NCI-H1694 (cell line): ENCODE results near the gene TNS3.
"Not testable (repeated sequence)": the region's sequence is repeated elsewhere in the genome, so short reads cannot be mapped to it uniquely, and the experiment has no call there.

Experiments used
- DNase-seq: peaks from one replicate; lab custom pipeline; 2025; lab: John Stamatoyannopoulos, UW

The TNS3 gene

DNA sequence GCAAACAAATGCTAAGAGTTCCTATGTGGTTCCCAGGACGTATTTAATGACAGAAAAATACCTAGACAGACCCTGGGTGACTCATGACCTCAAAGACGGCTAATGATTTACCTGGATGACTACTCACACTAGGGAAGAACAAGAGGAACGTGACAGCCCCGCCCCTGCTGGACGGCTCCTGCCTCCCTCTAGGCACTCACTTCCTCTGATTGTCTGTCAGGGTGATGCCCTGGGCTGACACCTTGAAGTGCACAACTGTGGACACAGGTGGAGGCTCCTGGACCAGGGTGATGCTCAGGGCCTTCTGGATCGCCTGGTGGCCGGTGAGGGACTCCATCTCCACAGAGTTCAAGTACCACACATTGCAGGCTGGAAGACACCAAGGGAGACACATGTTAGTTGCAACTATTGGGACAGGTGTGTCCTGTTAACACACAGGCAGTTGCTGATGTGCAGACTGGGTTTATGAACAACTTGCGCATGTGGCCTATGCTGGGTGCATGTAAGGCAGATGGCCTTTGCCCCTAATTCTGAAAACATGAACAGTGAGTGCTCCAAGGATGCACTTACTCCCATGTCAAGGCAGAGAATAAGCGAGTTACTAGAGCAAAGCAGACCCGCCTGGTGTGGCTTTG is 298.3 kb downstream of the TNS3 start:
- DNase-seq, result no peak

GRCh38 chr7:47282790-47283496 is 299.0 kb downstream of the TNS3 start:
- DNase-seq, result no peak

- no peak for DNase-seq
Observed at GRCh38 chr7:47281966-47282643, 299.8 kb downstream of the TNS3 start.

DNA sequence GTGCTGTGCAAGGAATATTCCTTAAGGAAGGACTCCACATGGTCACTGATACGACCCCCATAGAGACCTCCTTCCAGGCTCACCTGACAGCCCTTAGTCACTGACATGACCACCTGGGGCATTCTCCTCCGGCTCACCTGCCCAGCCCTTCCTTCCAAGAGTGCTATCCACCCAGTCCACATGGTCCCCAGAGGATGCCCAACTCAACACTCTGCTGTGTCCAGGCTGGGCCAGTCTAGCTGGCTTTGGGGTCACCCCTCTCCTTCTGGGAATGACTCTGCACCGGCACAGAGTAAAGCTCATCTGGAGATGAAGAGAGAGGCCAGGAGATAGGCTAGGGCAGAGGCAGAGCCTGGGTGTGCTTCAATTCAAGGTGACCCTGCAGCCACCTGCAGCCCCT is 300.8 kb downstream of the TNS3 start:
- no peak for DNase-seq

DNA sequence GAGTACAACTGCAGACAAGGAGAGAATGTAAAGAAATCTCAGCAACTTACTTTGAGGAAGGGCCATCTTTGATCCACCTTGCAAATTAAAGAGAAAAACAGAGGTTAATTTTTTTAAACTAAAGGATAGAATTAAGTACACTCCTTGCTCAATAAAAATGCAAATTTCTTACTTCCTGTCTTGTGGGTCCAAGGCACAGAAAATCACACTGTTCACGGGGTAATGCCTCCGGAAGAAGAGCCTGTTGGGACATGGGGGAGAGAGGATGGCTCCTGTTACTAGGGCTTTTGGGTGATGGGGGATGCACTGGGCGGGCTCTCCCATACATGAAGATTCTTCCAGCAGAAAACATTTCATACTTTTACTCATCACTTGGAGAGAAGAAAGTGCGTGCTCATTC is 301.8 kb downstream of the TNS3 start:
- no peak for DNase-seq

DNA sequence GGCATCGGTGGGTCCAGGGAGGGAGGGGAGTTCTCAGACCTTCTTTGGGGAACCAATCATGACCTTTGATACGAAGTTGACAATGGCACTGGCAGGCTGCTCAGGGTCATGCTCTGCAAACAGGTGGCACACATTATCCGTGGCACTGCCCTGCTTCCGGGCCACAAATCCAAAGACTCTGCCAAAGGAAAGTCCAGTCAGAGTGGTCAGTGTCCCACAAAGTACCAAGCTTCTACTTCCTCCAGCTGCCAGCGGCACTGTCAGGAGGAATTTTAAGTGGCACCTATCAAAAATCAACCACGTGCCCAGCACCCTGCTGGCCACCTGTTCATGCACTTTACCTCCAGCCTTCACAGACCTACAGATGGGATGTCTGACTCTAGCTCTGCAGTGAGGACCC is 303.9 kb downstream of the TNS3 start:
- no peak for DNase-seq

GRCh38 chr7:47277321-47277781 is 304.6 kb downstream of the TNS3 start:
- no peak for DNase-seq

DNA sequence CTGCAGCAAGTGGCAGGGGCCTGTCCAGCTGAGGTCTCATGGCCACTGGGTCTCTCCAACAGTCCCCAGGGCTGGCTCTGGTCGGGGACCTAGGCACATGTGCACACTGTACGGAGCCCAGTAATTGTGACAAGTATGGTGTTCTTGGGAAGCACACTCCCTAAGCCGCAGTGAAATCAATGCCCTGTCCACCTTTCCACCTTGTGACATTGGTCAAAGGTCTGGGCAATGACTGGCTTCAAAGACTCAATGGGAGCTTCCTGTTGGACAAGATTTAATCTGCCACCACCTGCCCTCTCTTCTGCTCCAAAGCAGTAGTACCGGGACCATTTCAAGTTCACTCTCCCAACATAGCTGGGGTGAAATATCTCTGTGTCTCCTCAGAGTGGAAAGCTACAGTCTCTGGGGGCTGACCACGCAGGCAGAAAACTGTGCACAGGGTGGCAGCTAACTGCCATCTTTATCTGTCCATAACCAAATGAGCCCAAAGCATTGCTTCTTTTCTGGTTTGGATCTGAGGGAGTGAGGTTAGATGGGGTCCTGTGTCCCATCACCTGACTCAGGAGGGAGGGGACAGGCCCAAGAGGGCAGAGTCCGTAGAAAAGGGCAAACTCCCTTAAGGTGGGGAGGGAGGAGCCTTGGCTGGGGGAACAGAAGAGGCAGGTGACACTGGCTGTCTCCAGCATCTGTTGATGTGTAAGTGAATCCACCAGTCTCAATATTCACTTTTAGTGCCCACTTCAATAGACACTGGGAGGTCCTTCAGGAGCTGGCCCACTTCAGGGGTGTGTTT is 307.7 kb downstream of the TNS3 start:
- DNase-seq, result no peak

- no peak for DNase-seq
Observed at GRCh38 chr7:47273088-47273487, 308.8 kb downstream of the TNS3 start.

DNA sequence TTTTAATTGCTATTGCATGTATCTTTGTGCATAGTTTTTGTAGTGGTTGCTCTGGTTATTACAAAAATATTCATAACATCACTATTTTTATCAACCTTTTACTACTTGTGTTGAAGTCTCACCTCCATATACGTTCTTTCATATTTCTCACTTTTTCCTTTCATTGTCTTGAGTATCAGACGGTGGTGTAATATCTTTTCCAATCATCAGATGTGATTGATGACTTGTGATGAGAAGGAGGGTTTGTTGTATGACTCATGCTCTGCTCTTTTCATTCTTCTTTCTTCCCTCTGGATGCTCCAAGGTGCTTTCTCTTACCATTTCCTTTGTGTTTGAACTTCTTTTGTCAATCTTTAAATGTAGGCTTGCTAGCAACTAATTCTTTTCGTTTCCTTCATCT is 310.2 kb downstream of the TNS3 start:
- no peak for DNase-seq

DNA sequence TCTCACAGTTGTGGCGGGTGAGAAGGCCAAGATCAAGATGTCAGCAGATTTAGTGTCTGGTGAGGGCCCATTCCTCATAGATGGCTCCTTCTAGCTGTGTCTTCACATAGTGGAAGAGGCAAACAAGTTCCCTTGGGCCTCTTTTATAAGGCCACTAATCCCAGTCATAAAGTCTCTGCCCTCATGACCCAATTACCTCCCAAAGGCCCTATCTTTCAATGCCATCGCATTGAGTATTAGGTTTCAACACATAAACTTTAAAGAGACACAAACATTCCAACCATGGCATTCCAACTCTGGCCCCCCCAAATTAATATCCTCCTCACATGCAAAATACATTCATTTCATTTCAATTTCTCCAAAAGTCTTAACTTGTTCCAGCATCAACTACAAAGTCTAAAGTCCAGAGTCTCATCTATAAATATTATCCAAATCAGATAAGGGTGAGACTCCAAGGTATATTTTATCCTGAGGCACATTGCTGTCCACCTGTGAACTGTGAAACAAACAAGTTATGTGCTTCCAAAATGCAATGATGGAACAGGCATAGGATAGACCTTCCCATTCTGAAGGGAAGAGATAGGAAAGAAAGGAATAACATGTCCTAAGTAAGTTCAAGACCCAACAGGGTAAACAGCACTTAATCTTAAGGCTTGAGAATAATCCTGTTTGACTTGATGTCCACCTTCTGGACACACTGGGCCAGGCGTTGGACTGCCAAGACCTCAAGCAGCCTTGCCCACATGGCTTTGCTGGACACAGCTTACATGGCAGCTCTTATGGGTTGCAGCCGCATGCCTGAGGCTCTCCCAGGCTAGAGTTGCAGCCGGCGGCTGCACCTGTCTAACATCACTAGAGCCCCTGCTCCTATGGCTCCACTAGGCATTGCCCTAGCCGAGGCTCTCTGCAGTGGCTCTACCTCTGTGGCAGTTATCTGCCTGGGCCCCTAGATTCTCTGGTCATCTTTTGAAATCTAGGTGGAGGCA is 312.8 kb downstream of the TNS3 start:
- no peak for DNase-seq

- no peak for DNase-seq
Observed at GRCh38 chr7:47267346-47267745, 314.6 kb downstream of the TNS3 start.

GRCh38 chr7:47266799-47267198 is 315.1 kb downstream of the TNS3 start:
- DNase-seq, result no peak

DNA sequence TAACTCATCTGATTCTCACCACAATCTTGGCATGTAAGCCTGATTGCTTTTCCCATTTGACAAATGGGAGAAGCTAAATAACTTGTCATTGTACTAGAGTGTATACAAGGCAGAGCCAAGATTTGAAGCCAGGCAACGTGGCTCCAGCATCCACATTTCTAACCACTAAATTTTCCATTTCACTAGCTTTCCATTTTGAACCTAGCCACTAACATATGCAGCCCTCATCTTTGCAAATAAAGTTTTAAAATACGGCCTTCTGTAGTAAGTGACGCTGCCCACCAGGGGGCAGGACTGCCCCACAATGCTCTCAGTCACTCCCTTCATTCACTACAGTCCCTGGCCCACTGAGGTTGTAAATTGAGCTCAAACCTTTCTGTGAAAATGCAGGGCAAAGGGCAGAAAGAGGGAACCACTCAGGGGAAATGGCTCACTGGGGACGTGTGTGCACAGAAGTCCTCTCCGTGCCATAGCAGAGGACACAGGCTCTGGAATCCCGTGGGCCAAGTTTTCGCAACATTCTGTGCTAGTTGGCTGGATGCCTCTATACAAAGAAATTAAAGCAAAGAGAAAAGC is 315.7 kb downstream of the TNS3 start:
- peak; percentile 83 for DNase-seq

DNA sequence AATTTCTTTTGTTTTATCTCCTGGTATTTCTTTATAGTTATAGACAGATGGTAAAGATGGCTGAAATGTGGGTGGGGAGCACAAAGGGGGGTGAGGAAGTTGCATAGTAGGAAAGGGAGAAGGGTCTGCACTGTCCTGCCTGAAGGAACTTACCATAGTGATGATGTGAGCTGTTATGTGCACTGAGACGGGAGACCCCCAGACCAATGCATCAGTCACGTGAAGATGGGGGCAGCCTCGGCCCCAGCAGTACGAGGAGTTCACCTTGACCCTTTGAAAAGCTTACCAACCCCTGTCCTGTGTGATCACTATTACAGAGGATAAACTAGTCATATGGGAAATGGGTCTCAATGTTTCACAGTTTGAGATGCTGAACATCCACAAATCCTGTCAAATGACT is 316.3 kb downstream of the TNS3 start:
- no peak for DNase-seq

DNA sequence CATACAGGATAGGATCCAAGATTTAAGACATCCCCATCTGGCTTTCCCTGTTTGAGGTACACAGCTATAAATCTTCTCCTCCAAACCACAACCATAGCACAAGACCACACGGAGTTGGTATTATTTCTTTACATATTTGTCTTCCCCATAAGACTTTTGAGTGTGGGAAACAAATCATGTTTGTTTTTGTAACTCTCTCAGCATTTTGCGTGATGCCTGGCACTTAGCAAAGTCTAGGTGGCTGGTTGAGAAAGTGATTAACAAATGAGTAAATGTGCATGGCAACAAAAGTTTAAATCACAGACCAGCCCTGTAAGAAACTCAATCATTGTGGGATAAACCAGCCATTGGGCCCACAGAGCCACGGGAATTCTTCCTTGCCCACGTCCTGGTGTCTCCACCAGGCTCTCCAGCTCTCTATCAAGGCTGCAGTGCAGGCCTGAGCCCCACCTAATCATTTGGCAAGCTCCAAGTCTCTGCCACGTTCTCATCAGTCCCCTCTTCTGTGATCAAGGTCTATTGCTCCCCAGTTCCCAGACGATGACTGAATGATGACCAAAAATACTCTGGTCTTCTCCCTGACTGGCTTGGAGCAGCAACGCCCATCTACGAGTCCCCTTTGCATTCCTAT is 317.8 kb downstream of the TNS3 start:
- no peak for DNase-seq

DNA sequence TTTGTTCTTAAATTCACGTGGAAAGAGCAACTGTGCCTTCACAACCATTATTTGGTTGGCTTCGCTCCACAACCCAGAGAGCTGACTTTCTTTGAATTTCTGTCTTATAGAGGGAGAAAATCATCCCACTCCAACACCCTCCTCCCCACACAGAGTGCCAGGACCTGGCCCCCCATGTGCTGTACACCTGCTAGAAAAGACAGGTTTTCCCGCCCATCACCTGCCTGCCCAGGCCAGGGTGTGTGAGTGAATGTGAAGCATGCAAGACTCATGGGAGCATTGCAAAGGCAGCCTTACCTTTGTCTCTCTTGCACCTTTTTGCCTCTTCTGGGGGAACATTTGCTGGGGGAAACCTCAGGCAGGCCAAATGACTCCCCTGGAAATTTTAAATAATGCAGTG is 319.0 kb downstream of the TNS3 start:
- DNase-seq, result no peak

GRCh38 chr7:47262160-47262559 is 319.8 kb downstream of the TNS3 start:
- not testable (repeated sequence) for DNase-seq

- DNase-seq, result no peak
Observed at GRCh38 chr7:47260270-47260669, 321.6 kb downstream of the TNS3 start.

- no peak for DNase-seq
Observed at GRCh38 chr7:47259682-47260081, 322.2 kb downstream of the TNS3 start.
